Activated naive CD8-positive, alpha-beta T cell treated with anti-CD3 and anti-CD28 coated beads, Interleukin-2, amount 50 U/mL, for 24 hours (primary cell): ENCODE results near the gene RBM4B.

Experiments
- ATAC-seq: fragments of 150-1000 bp; cut with Tn5 transposase; one replicate; pipeline ENCODE4 v1.10.0; 2021
- DNase-seq: peaks from one replicate; pipeline ENCODE4 v3.0.0; 2021
- H3K27ac Mint-ChIP-seq: one replicate; pipeline ENCODE4 v1.8.0; 2021; ENCODE audit warnings: mild to moderate bottlenecking, mixed read lengths
- H3K27me3 Mint-ChIP-seq: one replicate; pipeline ENCODE4 v1.8.0; 2021; ENCODE audit warnings: mixed read lengths
- H3K36me3 Mint-ChIP-seq: one replicate; pipeline ENCODE4 v1.8.0; 2021; ENCODE audit warnings: low read depth, mixed read lengths
- H3K4me1 Mint-ChIP-seq: one replicate; pipeline ENCODE4 v1.8.0; 2021; ENCODE audit warnings: mixed read lengths
- H3K4me3 Mint-ChIP-seq: one replicate; pipeline ENCODE4 v1.8.0; 2021; ENCODE audit warnings: mild to moderate bottlenecking, moderate library complexity, mixed read lengths
- H3K9me3 Mint-ChIP-seq: one replicate; pipeline ENCODE4 v1.8.0; 2021; ENCODE audit warnings: mixed read lengths

The RBM4B gene

GRCh38 chr11:66715346-66716085 is 37.8 kb upstream of the RBM4B start:
- DNase-seq (no peak), ATAC-seq (no peak)
- H3K36me3 Mint-ChIP-seq = no peaks in the 10 kb centered on the region
- H3K4me3 Mint-ChIP-seq = no peak overlapping the region
- H3K27me3 Mint-ChIP-seq = peaks cover 34% of the 10 kb centered on the region
- peaks cover 6% of the 10 kb centered on the region for H3K4me1 Mint-ChIP-seq
- H3K27ac Mint-ChIP-seq = no peak overlapping the region
- no peaks in the 10 kb centered on the region for H3K9me3 Mint-ChIP-seq

GRCh38 chr11:66713746-66714480 is 36.2 kb upstream of the RBM4B start:
- Mint-ChIP-seq H3K4me1 (no peaks in the 10 kb centered on the region), H3K27me3 (peaks cover 22% of the 10 kb centered on the region), H3K36me3 (no peaks in the 10 kb centered on the region), H3K4me3 (no peak overlapping the region), H3K27ac (no peak overlapping the region), H3K9me3 (no peaks in the 10 kb centered on the region)
- DNase-seq (no peak), ATAC-seq (no peak)

DNA sequence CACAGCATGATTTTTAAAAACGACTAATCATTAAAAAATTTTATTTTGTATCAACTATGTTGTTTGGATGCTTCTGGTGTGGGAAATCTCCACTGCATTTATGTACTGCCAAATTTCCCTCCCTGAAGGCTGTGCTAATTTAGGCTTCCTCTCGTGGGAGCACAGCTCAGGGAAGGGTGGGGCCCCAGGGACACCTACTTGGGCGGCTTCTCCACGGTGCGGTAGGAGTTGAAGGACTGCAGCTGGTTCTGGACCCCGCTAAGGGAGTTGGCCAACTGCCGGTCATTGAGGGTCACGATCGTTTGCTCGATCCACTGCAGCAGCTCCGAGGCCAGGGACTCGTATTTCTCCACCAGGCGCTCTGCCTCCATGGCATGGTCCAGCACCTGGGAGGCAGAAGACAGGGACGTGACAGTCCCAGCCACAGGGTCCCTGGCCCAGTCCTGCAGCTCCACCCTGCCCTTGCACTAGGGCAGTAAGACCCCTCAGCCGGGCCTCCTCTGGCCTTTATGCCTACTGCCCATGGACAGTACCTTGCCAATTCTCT is 32.8 kb upstream of the RBM4B start:
- no peaks in the 10 kb centered on the region for H3K36me3 Mint-ChIP-seq
- H3K27me3 Mint-ChIP-seq = peaks cover 12% of the 10 kb centered on the region
- no peaks in the 10 kb centered on the region for H3K9me3 Mint-ChIP-seq
- no peak overlapping the region for H3K27ac Mint-ChIP-seq
- H3K4me1 Mint-ChIP-seq = no peaks in the 10 kb centered on the region
- no peak overlapping the region for H3K4me3 Mint-ChIP-seq
- DNase-seq (no peak), ATAC-seq (no peak)

- no peak overlapping the region for H3K27ac Mint-ChIP-seq
Observed at GRCh38 chr11:66708701-66709100, 31.0 kb upstream of the RBM4B start.

GRCh38 chr11:66708094-66708493 is 30.4 kb upstream of the RBM4B start:
- Mint-ChIP-seq H3K9me3 (no peaks in the 10 kb centered on the region), H3K4me3 (no peak overlapping the region), H3K27ac (no peak overlapping the region), H3K36me3 (no peaks in the 10 kb centered on the region), H3K4me1 (no peaks in the 10 kb centered on the region), H3K27me3 (no peaks in the 10 kb centered on the region)
- ATAC-seq (no peak), DNase-seq (no peak)

More at GRCh38 chr11:66708701-66709100, 31.0 kb upstream of the RBM4B start:
- Mint-ChIP-seq H3K36me3 (no peaks in the 10 kb centered on the region), H3K27me3 (peaks cover 3% of the 10 kb centered on the region), H3K4me1 (no peaks in the 10 kb centered on the region), H3K9me3 (no peaks in the 10 kb centered on the region), H3K4me3 (no peak overlapping the region)
- ATAC-seq = no peak
- DNase-seq = no peak

DNA sequence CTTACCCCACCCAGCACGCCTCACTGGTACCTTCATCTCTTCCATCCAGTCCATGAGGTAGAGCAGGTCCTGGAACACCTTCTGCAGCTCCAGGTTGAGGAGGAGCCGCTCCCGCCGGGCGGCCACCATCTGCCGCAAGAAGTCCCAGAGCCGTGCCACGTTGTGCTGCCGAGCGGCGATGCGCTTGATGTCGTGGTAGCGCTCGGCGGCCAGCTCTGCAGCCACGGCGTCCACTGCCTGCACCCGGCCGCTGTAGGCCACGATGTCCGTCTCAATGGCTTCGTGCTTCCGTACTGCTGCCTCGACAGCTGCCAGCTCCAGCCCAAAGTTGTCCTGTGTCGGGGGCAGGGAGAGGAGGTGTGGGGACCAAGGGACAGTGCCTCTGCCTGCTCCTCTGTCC is 29.8 kb upstream of the RBM4B start:
- no peaks in the 10 kb centered on the region for H3K36me3 Mint-ChIP-seq
- DNase-seq (no peak), ATAC-seq (no peak)
- no peaks in the 10 kb centered on the region for H3K27me3 Mint-ChIP-seq
- H3K4me3 Mint-ChIP-seq = no peak overlapping the region
- H3K9me3 Mint-ChIP-seq = no peaks in the 10 kb centered on the region
- H3K4me1 Mint-ChIP-seq = no peaks in the 10 kb centered on the region
- H3K27ac Mint-ChIP-seq = no peak overlapping the region

GRCh38 chr11:66706989-66707388 is 29.3 kb upstream of the RBM4B start:
- H3K9me3 Mint-ChIP-seq = no peaks in the 10 kb centered on the region
- no peak overlapping the region for H3K4me3 Mint-ChIP-seq
- ATAC-seq = no peak
- no peaks in the 10 kb centered on the region for H3K4me1 Mint-ChIP-seq
- no peak overlapping the region for H3K27ac Mint-ChIP-seq
- DNase-seq = no peak
- H3K27me3 Mint-ChIP-seq = no peaks in the 10 kb centered on the region
- no peaks in the 10 kb centered on the region for H3K36me3 Mint-ChIP-seq

- H3K4me3 Mint-ChIP-seq = no peak overlapping the region
- no peak overlapping the region for H3K27ac Mint-ChIP-seq
- ATAC-seq (no peak), DNase-seq (no peak)
- no peaks in the 10 kb centered on the region for H3K27me3 Mint-ChIP-seq
- peaks cover 6% of the 10 kb centered on the region for H3K4me1 Mint-ChIP-seq
- no peaks in the 10 kb centered on the region for H3K9me3 Mint-ChIP-seq
- no peaks in the 10 kb centered on the region for H3K36me3 Mint-ChIP-seq
Observed at GRCh38 chr11:66705587-66706335, 28.1 kb upstream of the RBM4B start.

- Mint-ChIP-seq H3K27me3 (no peaks in the 10 kb centered on the region), H3K36me3 (no peaks in the 10 kb centered on the region), H3K4me3 (no peak overlapping the region), H3K4me1 (peaks cover 6% of the 10 kb centered on the region), H3K9me3 (no peaks in the 10 kb centered on the region), H3K27ac (no peak overlapping the region)
- DNase-seq (no peak), ATAC-seq (no peak)
Observed at GRCh38 chr11:66704659-66705360, 27.1 kb upstream of the RBM4B start.

DNA sequence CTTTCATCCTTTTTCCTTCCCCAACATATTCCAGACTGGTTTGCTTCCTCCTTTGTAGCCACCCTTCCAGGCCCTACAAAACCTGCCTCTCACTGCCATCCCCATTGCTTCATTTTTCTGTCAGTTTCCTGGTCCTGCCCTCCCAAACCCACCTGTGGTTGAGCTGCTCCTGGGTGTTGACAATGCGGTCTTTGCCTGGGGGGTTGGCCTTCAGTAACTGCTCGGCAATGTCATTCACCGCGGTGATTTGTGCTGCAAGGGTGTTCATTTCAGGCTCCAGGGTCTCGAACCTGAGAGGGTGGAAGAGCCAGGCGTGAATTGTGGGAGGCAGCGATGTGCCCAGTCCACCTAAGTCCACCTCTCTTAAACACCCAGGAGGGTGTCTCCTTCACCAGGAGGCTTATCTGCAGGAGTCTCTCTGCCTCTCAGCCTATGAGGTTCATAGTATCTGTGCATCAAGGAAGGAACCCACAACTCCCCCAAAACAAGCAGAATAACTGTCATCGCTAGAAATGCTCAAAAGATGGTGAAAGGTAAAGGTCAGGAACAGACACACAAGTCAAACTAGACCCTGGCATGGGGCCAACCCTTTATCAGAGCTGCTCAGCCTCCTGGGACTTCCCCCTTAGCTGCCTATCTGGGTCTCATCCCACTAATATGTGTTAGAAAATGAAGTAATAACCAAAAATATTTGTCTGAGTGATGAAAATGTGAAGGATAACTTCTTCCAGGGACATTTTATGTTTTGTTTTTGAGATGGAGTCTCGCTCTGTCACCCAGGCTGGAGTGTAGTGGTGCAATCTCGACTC is 23.9 kb upstream of the RBM4B start:
- Mint-ChIP-seq H3K27ac (peak overlapping the region; percentile 15), H3K9me3 (no peaks in the 10 kb centered on the region), H3K27me3 (no peaks in the 10 kb centered on the region), H3K36me3 (no peaks in the 10 kb centered on the region), H3K4me3 (no peak overlapping the region), H3K4me1 (peaks cover 6% of the 10 kb centered on the region)
- DNase-seq (peak; percentile 42), ATAC-seq (peak; percentile 27)

DNA sequence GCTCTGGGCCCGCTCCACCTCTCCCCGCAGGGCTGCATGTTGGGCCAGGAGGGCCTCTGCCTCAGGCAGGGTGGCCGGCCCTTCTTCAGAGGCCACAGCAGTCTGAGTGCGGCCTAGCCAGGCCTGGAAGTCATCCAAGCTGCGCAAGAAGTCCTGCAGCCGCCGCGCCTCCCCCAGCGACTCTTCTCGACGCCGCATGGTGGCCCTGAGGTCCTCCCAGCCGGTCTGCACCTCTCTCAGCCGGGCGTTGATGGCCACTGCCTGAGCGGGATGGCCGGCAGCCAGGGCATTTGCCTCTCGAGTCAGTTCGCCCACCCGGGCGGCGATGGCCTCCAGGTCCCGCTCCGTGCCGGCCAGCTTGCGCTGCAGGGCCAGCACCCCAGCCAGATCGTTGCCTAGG is 23.1 kb upstream of the RBM4B start:
- DNase-seq (no peak), ATAC-seq (no peak)
- peaks cover 6% of the 10 kb centered on the region for H3K4me1 Mint-ChIP-seq
- no peak overlapping the region for H3K4me3 Mint-ChIP-seq
- no peaks in the 10 kb centered on the region for H3K27me3 Mint-ChIP-seq
- no peaks in the 10 kb centered on the region for H3K36me3 Mint-ChIP-seq
- no peaks in the 10 kb centered on the region for H3K9me3 Mint-ChIP-seq
- no peak overlapping the region for H3K27ac Mint-ChIP-seq

DNA sequence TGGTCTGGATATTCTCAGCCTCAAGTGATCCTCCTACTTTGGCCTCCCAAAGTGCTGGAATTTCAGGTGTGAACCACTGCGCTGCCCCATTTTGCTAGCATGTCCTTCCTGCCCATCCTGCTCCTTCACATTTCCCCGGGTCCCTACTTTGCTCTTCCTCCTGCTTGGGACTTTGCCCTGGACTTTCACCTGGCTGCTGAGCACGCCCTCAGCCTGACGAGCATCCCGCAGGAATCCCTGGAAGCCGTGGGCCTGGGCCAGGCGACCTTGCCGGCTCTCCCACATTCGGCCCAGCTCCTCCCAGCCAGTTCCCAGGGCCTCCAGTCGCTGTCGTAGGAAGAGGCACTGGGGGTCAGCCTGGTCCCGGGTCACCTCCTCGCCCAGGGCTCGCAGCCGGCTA is 22.6 kb upstream of the RBM4B start:
- DNase-seq = no peak
- H3K27ac Mint-ChIP-seq = no peak overlapping the region
- peaks cover 6% of the 10 kb centered on the region for H3K4me1 Mint-ChIP-seq
- no peaks in the 10 kb centered on the region for H3K9me3 Mint-ChIP-seq
- no peak overlapping the region for H3K4me3 Mint-ChIP-seq
- H3K36me3 Mint-ChIP-seq = no peaks in the 10 kb centered on the region
- no peak for ATAC-seq
- no peaks in the 10 kb centered on the region for H3K27me3 Mint-ChIP-seq

- no peak for DNase-seq
- peaks cover 6% of the 10 kb centered on the region for H3K4me1 Mint-ChIP-seq
- H3K9me3 Mint-ChIP-seq = no peaks in the 10 kb centered on the region
- H3K36me3 Mint-ChIP-seq = no peaks in the 10 kb centered on the region
- no peak overlapping the region for H3K27ac Mint-ChIP-seq
- no peak for ATAC-seq
- H3K27me3 Mint-ChIP-seq = no peaks in the 10 kb centered on the region
- no peak overlapping the region for H3K4me3 Mint-ChIP-seq
Observed at GRCh38 chr11:66698491-66698890, 20.8 kb upstream of the RBM4B start.

- Mint-ChIP-seq H3K4me3 (no peak overlapping the region), H3K4me1 (peaks cover 6% of the 10 kb centered on the region), H3K27me3 (no peaks in the 10 kb centered on the region), H3K9me3 (no peaks in the 10 kb centered on the region), H3K27ac (no peak overlapping the region), H3K36me3 (no peaks in the 10 kb centered on the region)
- ATAC-seq (no peak), DNase-seq (no peak)
Observed at GRCh38 chr11:66697988-66698387, 20.3 kb upstream of the RBM4B start.
